Measurements from ENCODE around the gene SQSTM1. TPM values are rescaled to one million over a fixed set of nuclear protein-coding genes. Genes with fewer than 3 reads are reported as not detected.

The SQSTM1 gene
- polyA plus RNA-seq, 6 donors from 2014 or later: 177 to 246 (median 194) TPM

- no peaks in the 10 kb centered on the region for H3K27me3 Mint-ChIP-seq
- peaks cover 15% of the 10 kb centered on the region in 2 donors for H3K36me3 Mint-ChIP-seq
- H3K27ac Mint-ChIP-seq: peak overlapping the region in 4 of 6 donors; percentile 33 to 83 (median 54)
- ATAC-seq (ENCODE audit: low read depth in 2 of 2) (no peak), DNase-seq (no peak)
- H3K4me3 Mint-ChIP-seq: peak overlapping the region in 1 of 8 donors; percentile 1
- H3K4me1 Mint-ChIP-seq: peaks cover 7 to 15% (median 10%) of the 10 kb centered on the region in 3 donors
- H3K9me3 Mint-ChIP-seq: peaks cover 0 to under 1% (median 0%) of the 10 kb centered on the region in 7 donors
These were observed 18.9 kb downstream of the SQSTM1 start for GRCh38 chr5:179839328-179840256.

- peaks cover 0 to 5% (median 3%) of the 10 kb centered on the region in 7 donors for H3K9me3 Mint-ChIP-seq
- H3K27ac Mint-ChIP-seq: peak overlapping the region in 2 of 6 donors; percentile 54 to 66
- no peak overlapping the region for H3K4me3 Mint-ChIP-seq
- DNase-seq (no peak), ATAC-seq (ENCODE audit: low read depth in 2 of 2) (no peak)
- peaks cover 20 to 22% of the 10 kb centered on the region in 2 donors for H3K36me3 Mint-ChIP-seq
- peaks cover 7 to 15% (median 10%) of the 10 kb centered on the region in 3 donors for H3K4me1 Mint-ChIP-seq
- no peaks in the 10 kb centered on the region for H3K27me3 Mint-ChIP-seq
These were observed 19.6 kb downstream of the SQSTM1 start for GRCh38 chr5:179840321-179840720.

- no peak for DNase-seq
- Mint-ChIP-seq H3K4me1 (peaks cover 7 to 15% (median 10%) of the 10 kb centered on the region in 3 donors), H3K4me3 (no peak overlapping the region), H3K27ac (no peak overlapping the region), H3K9me3 (peaks cover 0 to 5% (median 3%) of the 10 kb centered on the region in 7 donors), H3K36me3 (peaks cover 20 to 21% of the 10 kb centered on the region in 2 donors), H3K27me3 (no peaks in the 10 kb centered on the region)
- ATAC-seq (ENCODE audit: low read depth in 2 of 2): no peak
These were observed 20.1 kb downstream of the SQSTM1 start for GRCh38 chr5:179840766-179841165.

- ATAC-seq (ENCODE audit: low read depth in 2 of 2): no peak
- Mint-ChIP-seq H3K4me3 (no peak overlapping the region), H3K27ac (peak overlapping the region in 1 of 6 donors; percentile 57), H3K9me3 (peaks cover 0 to 5% (median 3%) of the 10 kb centered on the region in 7 donors), H3K36me3 (peaks cover 12 to 22% of the 10 kb centered on the region in 2 donors), H3K27me3 (no peaks in the 10 kb centered on the region), H3K4me1 (peaks cover 4 to 10% (median 4%) of the 10 kb centered on the region in 3 donors)
- no peak for DNase-seq
These were observed 20.9 kb downstream of the SQSTM1 start for GRCh38 chr5:179841621-179842020.

- Mint-ChIP-seq H3K4me1 (peaks cover 19 to 41% (median 28%) of the 10 kb centered on the region in 3 donors), H3K27me3 (no peaks in the 10 kb centered on the region), H3K9me3 (no peaks in the 10 kb centered on the region), H3K4me3 (peak overlapping the region; percentile 43 to 74 (median 48)), H3K27ac (peak overlapping the region; percentile 6 to 71 (median 56)), H3K36me3 (peaks cover 0 to 9% of the 10 kb centered on the region in 2 donors)
- peak; percentile 97 to 98 for ATAC-seq (ENCODE audit: low read depth in 2 of 2)
- peak; percentile 65 for DNase-seq
These were observed 32.4 kb downstream of the SQSTM1 start for GRCh38 chr5:179852993-179853547.

- Mint-ChIP-seq H3K4me1 (peaks cover 28 to 48% (median 28%) of the 10 kb centered on the region in 3 donors), H3K9me3 (no peaks in the 10 kb centered on the region), H3K27me3 (no peaks in the 10 kb centered on the region), H3K4me3 (peak overlapping the region in 1 of 8 donors; percentile 54), H3K27ac (peak overlapping the region in 2 of 6 donors; percentile 29 to 63), H3K36me3 (peaks cover 0 to 9% of the 10 kb centered on the region in 2 donors)
- ATAC-seq (ENCODE audit: low read depth in 2 of 2) (no peak), DNase-seq (no peak)
These were observed 33.7 kb downstream of the SQSTM1 start for GRCh38 chr5:179854356-179854755.

- H3K36me3 Mint-ChIP-seq: peaks cover 0 to 6% of the 10 kb centered on the region in 2 donors
- no peaks in the 10 kb centered on the region for H3K9me3 Mint-ChIP-seq
- H3K4me3 Mint-ChIP-seq: peak overlapping the region; percentile 93 to 99 (median 98)
- H3K27me3 Mint-ChIP-seq: no peaks in the 10 kb centered on the region
- ATAC-seq (ENCODE audit: low read depth in 2 of 2): peak; percentile 55 to 61
- H3K27ac Mint-ChIP-seq: peak overlapping the region; percentile 79 to 97 (median 91)
- peaks cover 9 to 28% (median 27%) of the 10 kb centered on the region in 3 donors for H3K4me1 Mint-ChIP-seq
- DNase-seq: peak; percentile 52
These were observed 37.5 kb downstream of the SQSTM1 start for GRCh38 chr5:179858241-179858585.

- no peaks in the 10 kb centered on the region for H3K9me3 Mint-ChIP-seq
- peaks cover 0 to 6% of the 10 kb centered on the region in 2 donors for H3K36me3 Mint-ChIP-seq
- no peaks in the 10 kb centered on the region for H3K27me3 Mint-ChIP-seq
- H3K4me1 Mint-ChIP-seq: peaks cover 7 to 26% (median 25%) of the 10 kb centered on the region in 3 donors
- DNase-seq (peak; percentile 87), ATAC-seq (ENCODE audit: low read depth in 2 of 2) (peak; percentile 93 to 94)
- peak within 1 kb of the TSS; percentile 79 to 97 (median 91) for H3K27ac Mint-ChIP-seq
- peak within 1 kb of the TSS; percentile 93 to 99 (median 98) for H3K4me3 Mint-ChIP-seq
These were observed 38.1 kb downstream of the SQSTM1 start, which contains the start of gene MRNIP for GRCh38 chr5:179858586-179859427. Gene MRNIP, minus strand, starts transcription at chr5:179858817. Its CDS starts 21 bp downstream, at chr5:179858796.

- H3K4me1 Mint-ChIP-seq: peaks cover 7 to 27% (median 18%) of the 10 kb centered on the region in 3 donors
- no peak for DNase-seq
- no peaks in the 10 kb centered on the region for H3K9me3 Mint-ChIP-seq
- H3K27ac Mint-ChIP-seq: peak overlapping the region in 3 of 6 donors; percentile 28 to 50 (median 47)
- ATAC-seq (ENCODE audit: low read depth in 2 of 2): no peak
- H3K27me3 Mint-ChIP-seq: no peaks in the 10 kb centered on the region
- H3K4me3 Mint-ChIP-seq: peak overlapping the region; percentile 53 to 98 (median 88)
- H3K36me3 Mint-ChIP-seq: peaks cover 0 to 6% of the 10 kb centered on the region in 2 donors
These were observed 39.6 kb downstream of the SQSTM1 start for GRCh38 chr5:179860301-179860700.

GRCh38 chr5:179862296-179862695 lies 41.6 kb downstream of the SQSTM1 start:
- ATAC-seq (ENCODE audit: low read depth in 2 of 2) (no peak), DNase-seq (no peak)
- peaks cover 9 to 38% (median 14%) of the 10 kb centered on the region in 3 donors for H3K4me1 Mint-ChIP-seq
- no peaks in the 10 kb centered on the region for H3K27me3 Mint-ChIP-seq
- no peaks in the 10 kb centered on the region for H3K9me3 Mint-ChIP-seq
- H3K4me3 Mint-ChIP-seq: no peak overlapping the region
- H3K27ac Mint-ChIP-seq: peak overlapping the region in 1 of 6 donors; percentile 47
- peaks cover 0 to 6% of the 10 kb centered on the region in 2 donors for H3K36me3 Mint-ChIP-seq

GRCh38 chr5:179862891-179863290 lies 42.2 kb downstream of the SQSTM1 start:
- peak overlapping the region in 1 of 8 donors; percentile 63 for H3K4me3 Mint-ChIP-seq
- H3K4me1 Mint-ChIP-seq: peaks cover 9 to 35% (median 9%) of the 10 kb centered on the region in 3 donors
- H3K27ac Mint-ChIP-seq: no peak overlapping the region

GRCh38 chr5:179863449-179864085 lies 42.9 kb downstream of the SQSTM1 start:
- Mint-ChIP-seq H3K27ac (no peak overlapping the region), H3K27me3 (no peaks in the 10 kb centered on the region), H3K36me3 (peaks cover 0 to 6% of the 10 kb centered on the region in 2 donors), H3K9me3 (no peaks in the 10 kb centered on the region), H3K4me1 (peaks cover 5 to 28% (median 7%) of the 10 kb centered on the region in 3 donors), H3K4me3 (no peak overlapping the region)
- DNase-seq (no peak), ATAC-seq (ENCODE audit: low read depth in 2 of 2) (no peak)

More at GRCh38 chr5:179862891-179863290, 42.2 kb downstream of the SQSTM1 start:
- H3K27me3 Mint-ChIP-seq: no peaks in the 10 kb centered on the region
- no peaks in the 10 kb centered on the region for H3K9me3 Mint-ChIP-seq
- no peak for DNase-seq
- H3K36me3 Mint-ChIP-seq: peaks cover 0 to 6% of the 10 kb centered on the region in 2 donors
- ATAC-seq (ENCODE audit: low read depth in 2 of 2): no peak
